Panc1 (cell line): ENCODE data around the gene ALKBH1.

Experiments
- CTCF ChIP-seq: fragments of 450-650 bp; IDR thresholded peaks from 2 replicates; pipeline ENCODE4 v1.5.1; 2017; ENCODE audit warnings: mild to moderate bottlenecking
- POLR2AphosphoS5 ChIP-seq: IDR thresholded peaks from 2 replicates; pipeline ENCODE4 v1.6.1; 2012; ENCODE audit warnings: mild to moderate bottlenecking, low read depth, low read length, moderate library complexity
- REST ChIP-seq, 2 experiments: IDR thresholded peaks; 2 replicates each; pipeline ENCODE4 v1.6.1; 2011 to 2012; ENCODE audit warnings: low read depth in 2 of 2, control low read depth in 1 of 2, low read length in 1 of 2, mild to moderate bottlenecking in 1 of 2, moderate library complexity in 1 of 2; ENCODE audit not compliant: insufficient read depth in 1 of 2
- SIN3A ChIP-seq: IDR thresholded peaks from 2 replicates; pipeline ENCODE4 v1.6.1; 2012; ENCODE audit warnings: low read depth, mild to moderate bottlenecking, low read length, moderate library complexity, borderline replicate concordance; ENCODE audit not compliant: insufficient read depth
- TCF7L2 ChIP-seq: IDR thresholded peaks from 2 replicates; pipeline ENCODE4 v1.6.1; 2011; ENCODE audit warnings: mild to moderate bottlenecking, low read depth, low read length, inconsistent platforms

DNA sequence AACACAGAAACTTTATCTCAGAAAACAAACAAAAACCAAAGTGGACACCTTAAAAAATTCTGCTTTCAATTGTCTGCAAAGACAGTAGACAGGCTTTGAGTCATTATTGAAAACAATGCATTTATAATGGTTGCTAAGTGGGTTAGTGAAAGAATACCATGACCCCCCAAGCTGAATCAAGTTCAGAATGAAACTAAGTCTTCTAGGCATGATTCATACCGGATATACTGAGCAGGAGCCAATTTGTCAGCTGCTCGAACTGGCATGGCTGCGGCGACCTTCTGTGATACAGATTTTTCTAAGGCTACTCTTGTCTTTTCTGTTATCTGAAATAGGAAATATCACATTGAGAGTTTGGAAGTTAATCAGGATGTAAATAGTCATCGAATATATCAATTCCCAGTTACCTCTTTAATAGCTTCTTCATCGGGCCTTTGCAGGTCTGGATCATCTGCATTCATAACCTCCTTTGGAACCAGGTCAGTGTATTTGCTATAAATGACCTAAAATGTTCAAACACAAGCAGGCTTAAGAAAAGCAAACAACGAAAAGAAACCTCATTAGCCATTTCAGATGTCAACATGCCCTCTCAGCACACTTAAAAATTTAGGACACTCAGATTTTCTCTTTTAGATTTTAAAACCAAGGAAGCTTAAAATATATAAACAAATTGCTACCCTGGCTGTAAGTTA, 30.9 kb upstream of the ALKBH1 start:
- TF ChIP-seq CTCF (no peak), POLR2AphosphoS5 (no peak), REST (IDR thresholded peaks at IDR 0.05; ENCODE audit: insufficient read depth in 1 of 2, low read depth in 2 of 2, low read length in 1 of 2) (no peak), TCF7L2 (no peak), SIN3A (no peak)
